Thymus (tissue), 11 donors: ENCODE data around the gene TEAD3. TPM values are rescaled to one million over a fixed set of nuclear protein-coding genes. Genes with fewer than 3 reads are reported as not detected.
A peak's percentile ranks its signal among the peaks of the same experiment; 100 is the strongest.

ENCODE experiments used
- DNase-seq, 9 donors: peaks; one replicate each; pipeline ENCODE4 v3.0.0-alpha.2; 2013; ENCODE audit warnings: low spot score in 9 of 9, low read depth in 6 of 9, missing footprints in 1 of 9
- H3K27ac ChIP-seq, 2 donors: one replicate each; pipeline ENCODE4 v1.5.1; 2013; ENCODE audit warnings: control low read depth in 1 of 2, low read depth in 1 of 2, low read length in 1 of 2, mild to moderate bottlenecking in 1 of 2, moderate library complexity in 1 of 2
- H3K27me3 ChIP-seq, 2 donors: one replicate each; pipeline ENCODE4 v1.5.1; 2013; ENCODE audit warnings: low read length in 1 of 2; ENCODE audit not compliant: control insufficient read depth in 2 of 2, insufficient read depth in 1 of 2
- H3K36me3 ChIP-seq, 2 donors: one replicate each; pipeline ENCODE4 v1.5.1; 2013; ENCODE audit warnings: low read length in 1 of 2, mild to moderate bottlenecking in 1 of 2, moderate library complexity in 1 of 2; ENCODE audit not compliant: control insufficient read depth in 2 of 2, insufficient read depth in 2 of 2
- H3K4me1 ChIP-seq, 2 donors: one replicate each; pipeline ENCODE4 v1.5.1; 2013; ENCODE audit warnings: low read length in 2 of 2; ENCODE audit not compliant: control insufficient read depth in 2 of 2, insufficient read depth in 2 of 2
- H3K4me3 ChIP-seq, 2 donors: one replicate each; pipeline ENCODE4 v1.5.1; 2013; ENCODE audit warnings: low read length in 2 of 2, control low read depth in 1 of 2, mild to moderate bottlenecking in 1 of 2
- H3K9me3 ChIP-seq, 2 donors: one replicate each; pipeline ENCODE4 v1.5.1; 2013; ENCODE audit warnings: low read length in 1 of 2, mild to moderate bottlenecking in 1 of 2; ENCODE audit not compliant: control insufficient read depth in 2 of 2, insufficient read depth in 1 of 2
- WGBS: extraction: QIAGEN DNeasy Blood & Tissue Kit; methylation state at CpG from one replicate; pipeline ENCODE4 v1.1.7; 2013; 5-methylcytosine and 5-hydroxymethylcytosine counted together
- polyA plus RNA-seq: library from polyadenylated mRNA; stranded (reverse); fragments of 200-250 nt; gene quantifications from one replicate; pipeline ENCODE4 v1.2.3, GENCODE V29; 2013
- total RNA-seq: library from RNA; stranded (reverse); fragments of 120-200 nt; gene quantifications from one replicate; pipeline ENCODE4 v1.2.4, GENCODE V29; 2013
- donor health status: healthy.

The TEAD3 gene
- total and polyA plus RNA-seq, 2 donors: 1.1 to 13.6 TPM

- 73% methylated on average over 28 of the region's 28 CpGs for WGBS
- H3K36me3 ChIP-seq: no peaks in the 10 kb centered on the region
- H3K27me3 ChIP-seq: peaks cover 1 to 68% of the 10 kb centered on the region in 2 donors
- DNase-seq: peak in 1 of 9 donors; percentile 43
- no peaks in the 10 kb centered on the region for H3K9me3 ChIP-seq
- H3K4me1 ChIP-seq: peaks cover 5 to 50% of the 10 kb centered on the region in 2 donors
- no peak overlapping the region for H3K27ac ChIP-seq
- H3K4me3 ChIP-seq: no peak overlapping the region
Observed at GRCh38 chr6:35489995-35490791, 6.7 kb downstream of the TEAD3 start.

- H3K27me3 ChIP-seq: peaks cover 0 to 57% of the 10 kb centered on the region in 2 donors
- no peaks in the 10 kb centered on the region for H3K9me3 ChIP-seq
- H3K4me3 ChIP-seq: no peak overlapping the region
- peaks cover 5 to 50% of the 10 kb centered on the region in 2 donors for H3K4me1 ChIP-seq
- H3K27ac ChIP-seq: no peak overlapping the region
- WGBS: 100% methylated on average over 1 of the region's 1 CpG
- no peaks in the 10 kb centered on the region for H3K36me3 ChIP-seq
- DNase-seq: no peak
Observed at GRCh38 chr6:35489066-35489465, 7.8 kb downstream of the TEAD3 start.

- DNase-seq: no peak
- WGBS: 87% methylated on average over 9 of the region's 9 CpGs
- peaks cover 5 to 49% of the 10 kb centered on the region in 2 donors for H3K4me1 ChIP-seq
- peak overlapping the region in 1 of 2 donors; percentile 2 for H3K27ac ChIP-seq
- no peak overlapping the region for H3K4me3 ChIP-seq
- no peaks in the 10 kb centered on the region for H3K9me3 ChIP-seq
- H3K36me3 ChIP-seq: no peaks in the 10 kb centered on the region
- peaks cover 0 to 51% of the 10 kb centered on the region in 2 donors for H3K27me3 ChIP-seq
Observed at GRCh38 chr6:35488517-35488862, 8.4 kb downstream of the TEAD3 start.

GRCh38 chr6:35487658-35488516 is 9.0 kb downstream of the TEAD3 start:
- Histone ChIP-seq H3K9me3 (no peaks in the 10 kb centered on the region), H3K27me3 (peaks cover 0 to 46% of the 10 kb centered on the region in 2 donors), H3K4me3 (no peak overlapping the region), H3K4me1 (peaks cover 5 to 48% of the 10 kb centered on the region in 2 donors), H3K27ac (peak overlapping the region in 1 of 2 donors; percentile 15), H3K36me3 (no peaks in the 10 kb centered on the region)
- DNase-seq: no peak
- WGBS: 34% methylated on average over 9 of the region's 9 CpGs

GRCh38 chr6:35486005-35486925 is 10.6 kb downstream of the TEAD3 start:
- H3K9me3 ChIP-seq: no peaks in the 10 kb centered on the region
- 94% methylated on average over 61 of the region's 61 CpGs for WGBS
- no peak overlapping the region for H3K4me3 ChIP-seq
- H3K36me3 ChIP-seq: no peaks in the 10 kb centered on the region
- peak overlapping the region; percentile 56 to 77 for H3K27ac ChIP-seq
- peaks cover 5 to 34% of the 10 kb centered on the region in 2 donors for H3K4me1 ChIP-seq
- DNase-seq: no peak
- peaks cover 0 to 30% of the 10 kb centered on the region in 2 donors for H3K27me3 ChIP-seq

- Histone ChIP-seq H3K4me1 (peaks cover 5 to 31% of the 10 kb centered on the region in 2 donors), H3K36me3 (no peaks in the 10 kb centered on the region), H3K9me3 (no peaks in the 10 kb centered on the region), H3K27ac (peak overlapping the region; percentile 45 to 58), H3K27me3 (peaks cover 0 to 22% of the 10 kb centered on the region in 2 donors), H3K4me3 (no peak overlapping the region)
- DNase-seq: no peak
- 96% methylated on average over 11 of the region's 11 CpGs for WGBS
Observed at GRCh38 chr6:35485402-35485877, 11.4 kb downstream of the TEAD3 start.

GRCh38 chr6:35484921-35485392 is 11.9 kb downstream of the TEAD3 start:
- whole genome bisulfite sequencing: 98% methylated on average over 7 of the region's 7 CpGs

GRCh38 chr6:35483893-35484645 is 12.8 kb downstream of the TEAD3 start:
- WGBS: 95% methylated on average over 13 of the region's 13 CpGs
- no peak overlapping the region for H3K27ac ChIP-seq

More at GRCh38 chr6:35484921-35485392, 11.9 kb downstream of the TEAD3 start:
- Histone ChIP-seq H3K4me1 (peaks cover 5 to 26% of the 10 kb centered on the region in 2 donors), H3K9me3 (no peaks in the 10 kb centered on the region), H3K27me3 (peaks cover 0 to 17% of the 10 kb centered on the region in 2 donors), H3K27ac (peak overlapping the region; percentile 21 to 37), H3K36me3 (no peaks in the 10 kb centered on the region), H3K4me3 (no peak overlapping the region)
- no peak for DNase-seq

More at GRCh38 chr6:35483893-35484645, 12.8 kb downstream of the TEAD3 start:
- DNase-seq: no peak
- H3K4me1 ChIP-seq: peaks cover 5 to 23% of the 10 kb centered on the region in 2 donors
- H3K9me3 ChIP-seq: no peaks in the 10 kb centered on the region
- no peaks in the 10 kb centered on the region for H3K36me3 ChIP-seq
- no peak overlapping the region for H3K4me3 ChIP-seq
- peaks cover 0 to 15% of the 10 kb centered on the region in 2 donors for H3K27me3 ChIP-seq
